Measurements from ENCODE around the gene AKT2.

AKT2 gene

DNA sequence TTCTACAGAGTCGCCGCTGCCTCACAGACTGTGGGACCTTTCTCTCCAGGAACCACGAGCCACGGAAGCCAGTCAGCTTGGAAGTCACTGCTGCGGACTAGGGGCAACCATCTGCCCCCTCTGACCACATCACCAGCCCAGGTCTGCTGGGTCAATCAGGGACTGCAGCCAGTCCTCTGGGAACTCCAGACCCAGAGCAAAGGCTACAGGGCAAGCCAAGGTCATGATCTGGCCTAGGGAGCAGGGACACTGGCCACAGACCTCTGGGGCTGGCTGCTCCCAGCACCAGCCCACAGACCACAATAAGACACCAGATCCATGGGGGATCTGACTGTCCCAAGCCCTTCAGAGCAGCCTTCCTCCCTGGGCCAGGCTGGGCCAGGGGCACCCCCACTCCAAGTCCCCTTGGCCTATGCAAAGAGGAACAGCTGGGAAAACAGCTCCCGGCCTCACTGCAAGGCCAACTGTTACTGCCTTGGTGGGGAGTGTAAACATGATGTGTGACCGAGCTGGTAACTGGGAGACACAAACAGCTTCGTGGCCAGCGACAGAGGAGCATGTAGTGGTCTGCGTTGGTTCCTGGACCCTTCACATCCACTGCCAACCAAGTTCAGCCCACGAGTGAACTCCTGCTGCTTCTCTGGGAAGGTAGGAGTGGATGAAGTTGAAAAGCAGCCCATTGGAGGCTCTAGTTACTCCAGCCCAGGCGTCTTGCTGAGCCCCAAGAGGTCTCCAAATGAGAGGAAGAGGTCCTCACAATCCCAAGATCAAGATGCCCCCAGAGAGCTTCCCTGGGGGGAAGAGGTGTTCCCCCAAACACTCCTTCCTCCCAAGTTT is 1.5 kb downstream of the AKT2 start:
- no peaks in the 10 kb centered on the region for H3K27me3 Mint-ChIP-seq
- H3K4me3 Mint-ChIP-seq = peak overlapping the region; percentile 96
- no peak for DNase-seq
- H3K9me3 Mint-ChIP-seq = no peaks in the 10 kb centered on the region
- peaks cover 37% of the 10 kb centered on the region for H3K36me3 Mint-ChIP-seq (ENCODE audit: low read depth)
- peaks cover 66% of the 10 kb centered on the region for H3K4me1 Mint-ChIP-seq (ENCODE audit: low read depth)
- H3K27ac Mint-ChIP-seq = peak overlapping the region; percentile 98

DNA sequence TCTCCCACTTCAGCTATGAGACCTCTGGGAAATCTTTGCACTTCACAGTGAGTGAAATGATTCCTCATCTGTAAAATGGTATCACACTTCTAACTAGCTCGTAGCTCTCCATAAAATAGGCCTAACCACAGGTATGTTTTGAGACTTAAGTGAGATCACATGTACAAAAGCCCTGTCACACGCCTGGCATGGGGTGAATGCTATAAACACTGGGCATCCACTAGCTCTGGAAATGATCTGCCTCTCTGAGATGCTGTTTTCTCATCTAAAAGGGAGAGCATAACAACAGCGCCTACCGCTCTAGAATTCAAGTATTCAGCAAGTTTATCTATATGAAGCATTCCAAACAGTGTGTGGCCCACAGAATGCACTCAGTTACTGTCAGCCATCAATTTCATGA is 2.2 kb downstream of the AKT2 start:
- peaks cover 43% of the 10 kb centered on the region for H3K36me3 Mint-ChIP-seq (ENCODE audit: low read depth)
- peak overlapping the region; percentile 98 for H3K27ac Mint-ChIP-seq
- H3K27me3 Mint-ChIP-seq = no peaks in the 10 kb centered on the region
- peak overlapping the region; percentile 96 for H3K4me3 Mint-ChIP-seq
- H3K9me3 Mint-ChIP-seq = no peaks in the 10 kb centered on the region
- DNase-seq = no peak
- peaks cover 73% of the 10 kb centered on the region for H3K4me1 Mint-ChIP-seq (ENCODE audit: low read depth)

DNA sequence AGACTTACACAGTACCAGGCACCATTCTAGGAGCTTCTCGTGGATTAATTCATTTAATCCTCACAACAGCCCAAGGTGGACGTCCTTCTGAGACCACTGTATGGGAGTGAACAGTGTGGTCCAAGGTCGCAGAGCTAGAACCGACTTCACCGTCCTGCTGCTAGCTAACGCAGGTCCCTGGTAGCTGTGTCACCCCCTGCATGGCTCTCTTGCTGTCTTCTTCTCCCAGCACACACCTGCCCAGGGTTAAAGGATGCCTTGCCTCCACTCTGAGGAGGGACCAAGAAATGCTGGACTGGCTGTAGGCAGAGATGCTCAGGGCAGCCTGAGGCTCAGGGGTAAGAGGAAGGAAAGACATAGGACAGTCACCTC is 3.0 kb downstream of the AKT2 start:
- no peak for DNase-seq
- Mint-ChIP-seq H3K4me3 (no peak overlapping the region), H3K36me3 (ENCODE audit: low read depth) (peaks cover 46% of the 10 kb centered on the region), H3K9me3 (no peaks in the 10 kb centered on the region), H3K27me3 (no peaks in the 10 kb centered on the region), H3K4me1 (ENCODE audit: low read depth) (peaks cover 80% of the 10 kb centered on the region), H3K27ac (peak overlapping the region; percentile 55)

- peaks cover 80% of the 10 kb centered on the region for H3K4me1 Mint-ChIP-seq (ENCODE audit: low read depth)
- peaks cover 46% of the 10 kb centered on the region for H3K36me3 Mint-ChIP-seq (ENCODE audit: low read depth)
- DNase-seq = no peak
- no peaks in the 10 kb centered on the region for H3K9me3 Mint-ChIP-seq
- no peak overlapping the region for H3K4me3 Mint-ChIP-seq
- no peaks in the 10 kb centered on the region for H3K27me3 Mint-ChIP-seq
- H3K27ac Mint-ChIP-seq = peak overlapping the region; percentile 55
These were observed 3.5 kb downstream of the AKT2 start for GRCh38 chr19:40281381-40282208.

DNA sequence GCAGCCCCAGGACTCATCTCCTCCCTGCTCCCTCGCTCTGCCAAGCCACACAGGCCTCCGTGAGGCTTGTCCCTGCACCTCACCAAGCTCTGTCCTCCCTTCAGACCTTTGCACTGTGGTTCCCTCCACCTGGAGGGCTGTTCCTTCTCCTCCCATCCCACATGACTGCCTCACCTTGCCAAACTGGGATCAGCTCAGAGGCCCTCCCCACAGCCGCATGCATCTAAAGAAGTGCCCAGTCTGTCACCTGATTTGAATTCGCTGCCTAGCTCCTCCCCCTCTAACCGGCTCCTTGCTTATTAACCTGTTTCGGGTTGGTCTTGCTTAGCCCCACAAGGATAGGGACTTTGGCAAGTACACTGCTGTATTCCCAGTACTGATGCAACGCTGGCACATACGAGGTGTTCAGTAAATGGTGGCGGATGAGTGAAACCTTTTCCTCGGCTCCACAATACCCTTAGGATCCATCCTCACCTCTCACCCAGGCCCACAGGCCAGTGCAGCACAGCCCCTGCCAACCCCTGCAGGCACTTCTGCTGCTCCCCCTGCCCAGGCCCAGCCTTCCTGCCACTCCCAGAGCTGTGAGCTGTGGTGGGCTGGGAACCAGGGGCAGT is 4.4 kb downstream of the AKT2 start:
- H3K36me3 Mint-ChIP-seq (ENCODE audit: low read depth) = peaks cover 46% of the 10 kb centered on the region
- H3K27ac Mint-ChIP-seq = peak overlapping the region; percentile 85
- peaks cover 80% of the 10 kb centered on the region for H3K4me1 Mint-ChIP-seq (ENCODE audit: low read depth)
- no peaks in the 10 kb centered on the region for H3K27me3 Mint-ChIP-seq
- DNase-seq = no peak
- H3K4me3 Mint-ChIP-seq = peak overlapping the region; percentile 24
- no peaks in the 10 kb centered on the region for H3K9me3 Mint-ChIP-seq

- H3K27ac Mint-ChIP-seq = peak overlapping the region; percentile 85
- H3K4me3 Mint-ChIP-seq = peak overlapping the region; percentile 24
- no peak for DNase-seq
- peaks cover 45% of the 10 kb centered on the region for H3K36me3 Mint-ChIP-seq (ENCODE audit: low read depth)
- peaks cover 82% of the 10 kb centered on the region for H3K4me1 Mint-ChIP-seq (ENCODE audit: low read depth)
- no peaks in the 10 kb centered on the region for H3K27me3 Mint-ChIP-seq
- no peaks in the 10 kb centered on the region for H3K9me3 Mint-ChIP-seq
These were observed 5.2 kb downstream of the AKT2 start for GRCh38 chr19:40279761-40280607.

GRCh38 chr19:40279120-40279551 is 6.0 kb downstream of the AKT2 start:
- Mint-ChIP-seq H3K27ac (no peak overlapping the region), H3K4me1 (ENCODE audit: low read depth) (peaks cover 87% of the 10 kb centered on the region), H3K36me3 (ENCODE audit: low read depth) (peaks cover 39% of the 10 kb centered on the region), H3K9me3 (no peaks in the 10 kb centered on the region), H3K4me3 (no peak overlapping the region), H3K27me3 (no peaks in the 10 kb centered on the region)
- no peak for DNase-seq

DNA sequence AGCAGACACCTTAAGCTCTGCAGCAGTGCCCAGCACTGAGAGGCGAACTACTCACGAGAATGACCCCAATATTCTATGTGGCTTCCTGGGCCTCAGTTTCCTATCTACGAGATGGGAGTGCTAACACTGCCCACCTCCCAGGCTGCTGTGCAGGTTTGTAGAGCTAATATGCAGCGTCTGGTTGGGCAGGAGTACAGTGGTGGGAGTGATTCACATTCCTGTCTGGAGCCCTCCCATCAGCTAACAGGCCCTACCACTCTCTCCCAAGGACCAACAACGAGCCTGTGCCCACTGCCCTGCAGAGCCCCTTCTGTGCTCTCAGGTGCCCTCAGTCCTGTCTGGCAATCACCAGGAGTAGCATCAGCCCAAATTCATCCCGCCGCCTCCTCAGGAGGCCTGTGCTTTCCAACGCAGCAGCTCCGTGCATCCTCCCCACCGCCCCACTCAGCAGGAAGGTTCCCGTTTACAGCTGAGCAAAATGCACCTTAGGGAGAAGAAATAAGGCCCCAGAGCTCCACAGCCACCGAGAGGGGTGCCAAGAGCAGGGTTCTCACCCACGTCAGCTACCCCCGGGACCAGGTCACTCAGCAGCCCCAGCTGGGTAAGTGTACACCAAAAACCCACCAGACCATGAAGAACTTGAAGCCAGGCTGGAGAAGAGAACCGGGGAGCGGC is 6.6 kb downstream of the AKT2 start:
- no peaks in the 10 kb centered on the region for H3K27me3 Mint-ChIP-seq
- no peak for DNase-seq
- peak overlapping the region; percentile 54 for H3K27ac Mint-ChIP-seq
- H3K36me3 Mint-ChIP-seq (ENCODE audit: low read depth) = peaks cover 39% of the 10 kb centered on the region
- no peak overlapping the region for H3K4me3 Mint-ChIP-seq
- H3K4me1 Mint-ChIP-seq (ENCODE audit: low read depth) = peaks cover 87% of the 10 kb centered on the region
- no peaks in the 10 kb centered on the region for H3K9me3 Mint-ChIP-seq

DNA sequence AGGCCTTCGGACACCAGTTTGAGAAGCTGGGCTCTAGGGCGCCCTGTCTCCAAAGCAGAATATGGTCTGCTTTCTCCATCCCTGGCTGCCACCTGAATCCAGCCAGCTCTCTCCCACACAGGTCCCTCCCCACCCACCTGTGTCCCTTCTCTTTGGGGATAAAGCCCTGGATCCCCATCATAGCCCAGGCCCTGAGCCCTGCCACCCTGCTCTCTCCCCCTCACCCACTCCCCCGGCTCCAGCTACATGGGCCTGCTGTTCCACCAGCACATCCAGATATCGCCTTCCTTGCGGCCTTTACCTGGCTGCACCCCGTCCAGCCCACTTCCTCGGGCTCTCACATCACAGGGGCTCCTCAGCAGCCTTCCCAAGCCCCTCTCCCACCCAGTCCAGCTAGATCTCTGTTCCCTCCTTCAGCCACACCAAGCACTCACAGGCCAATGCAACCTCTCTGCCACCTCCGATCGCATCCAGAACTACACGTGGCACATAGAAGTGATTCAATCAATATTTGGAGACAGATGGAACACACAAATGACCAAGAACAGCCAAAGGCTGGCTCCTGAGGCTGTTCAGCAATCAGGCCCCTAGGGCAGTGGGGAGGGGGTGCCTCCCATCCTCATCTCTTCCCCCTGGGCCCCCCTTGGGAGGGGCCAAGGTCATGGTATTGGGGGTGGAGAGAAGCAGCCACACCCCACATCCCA is 7.6 kb downstream of the AKT2 start:
- Mint-ChIP-seq H3K27me3 (no peaks in the 10 kb centered on the region), H3K36me3 (ENCODE audit: low read depth) (peaks cover 43% of the 10 kb centered on the region), H3K9me3 (no peaks in the 10 kb centered on the region), H3K4me3 (no peak overlapping the region), H3K4me1 (ENCODE audit: low read depth) (peaks cover 82% of the 10 kb centered on the region), H3K27ac (peak overlapping the region; percentile 54)
- DNase-seq = no peak

- H3K4me3 Mint-ChIP-seq = peak overlapping the region; percentile 9
- H3K27me3 Mint-ChIP-seq = no peaks in the 10 kb centered on the region
- H3K27ac Mint-ChIP-seq = peak overlapping the region; percentile 50
- no peaks in the 10 kb centered on the region for H3K9me3 Mint-ChIP-seq
- H3K36me3 Mint-ChIP-seq (ENCODE audit: low read depth) = peaks cover 47% of the 10 kb centered on the region
- peaks cover 73% of the 10 kb centered on the region for H3K4me1 Mint-ChIP-seq (ENCODE audit: low read depth)
- no peak for DNase-seq
These were observed 10.3 kb downstream of the AKT2 start for GRCh38 chr19:40274585-40275544.

GRCh38 chr19:40273469-40274360 is 11.4 kb downstream of the AKT2 start:
- H3K4me1 Mint-ChIP-seq (ENCODE audit: low read depth) = peaks cover 76% of the 10 kb centered on the region
- H3K4me3 Mint-ChIP-seq = no peak overlapping the region
- peaks cover 54% of the 10 kb centered on the region for H3K36me3 Mint-ChIP-seq (ENCODE audit: low read depth)
- no peaks in the 10 kb centered on the region for H3K27me3 Mint-ChIP-seq
- no peaks in the 10 kb centered on the region for H3K9me3 Mint-ChIP-seq
- DNase-seq = no peak
- peak overlapping the region; percentile 50 for H3K27ac Mint-ChIP-seq
